Measurements from ENCODE around the gene EIF1AD. TPM values are rescaled to one million over a fixed set of nuclear protein-coding genes. Genes with fewer than 3 reads are reported as not detected.
"Not testable (repeated sequence)": the region's sequence is repeated elsewhere in the genome, so short reads cannot be mapped to it uniquely, and the experiment has no call there.

Gene EIF1AD
- total RNA-seq, 2 experiments from 2014 or later, result 53.5 to 54.2 TPM

DNA sequence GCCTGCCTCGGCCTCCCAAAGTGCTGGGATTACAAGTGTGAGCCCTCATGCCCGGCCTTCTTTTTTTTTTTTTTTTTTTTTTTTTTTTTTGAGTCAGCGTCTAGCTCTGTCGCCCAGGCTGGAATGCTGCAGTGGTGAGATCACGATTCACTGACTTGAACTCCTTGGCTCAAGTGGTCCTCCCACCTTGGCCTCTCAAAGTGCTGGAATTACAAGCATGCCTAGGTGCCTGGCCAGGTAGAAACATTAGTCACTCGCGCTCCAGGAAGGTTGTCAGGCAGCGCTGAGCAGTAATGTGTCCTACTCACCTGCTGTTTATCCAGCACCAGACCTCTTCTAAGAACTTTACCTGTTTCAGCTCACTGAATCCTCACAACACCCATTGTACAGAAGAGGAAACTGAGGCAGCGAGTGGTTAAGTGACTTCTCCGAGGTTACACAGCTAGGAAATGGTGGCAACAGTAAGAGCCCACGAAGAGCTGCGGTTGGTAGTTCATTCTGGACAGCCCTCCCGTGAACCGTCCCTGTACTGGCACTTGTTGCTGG lies 9.4 kb upstream of the EIF1AD start:
- ATAC-seq (no peak), DNase-seq (no peak)
- Mint-ChIP-seq H3K9me3 (ENCODE audit: insufficient read depth) (no peaks in the 10 kb centered on the region), H3K27ac (no peak overlapping the region), H3K4me1 (ENCODE audit: low read depth) (peaks cover 3% of the 10 kb centered on the region), H3K36me3 (ENCODE audit: low read depth) (no peaks in the 10 kb centered on the region), H3K27me3 (ENCODE audit: low read depth) (peaks cover 27% of the 10 kb centered on the region), H3K4me3 (no peak overlapping the region)
- ChIA-PET POLR2A (interaction anchor here (1.1 to 1.4 kb wide), 2 partner anchors 9 to 41 kb away, joined by 3 to 7 read pairs; partner anchors contain the start of genes BANF1 and EIF1AD), CTCF (interaction anchor here (1.0 to 1.6 kb wide), 4 partner anchors 11 to 57 kb away, joined by 5 to 8 read pairs (median 6); no protein-coding TSS in a partner anchor)

DNA sequence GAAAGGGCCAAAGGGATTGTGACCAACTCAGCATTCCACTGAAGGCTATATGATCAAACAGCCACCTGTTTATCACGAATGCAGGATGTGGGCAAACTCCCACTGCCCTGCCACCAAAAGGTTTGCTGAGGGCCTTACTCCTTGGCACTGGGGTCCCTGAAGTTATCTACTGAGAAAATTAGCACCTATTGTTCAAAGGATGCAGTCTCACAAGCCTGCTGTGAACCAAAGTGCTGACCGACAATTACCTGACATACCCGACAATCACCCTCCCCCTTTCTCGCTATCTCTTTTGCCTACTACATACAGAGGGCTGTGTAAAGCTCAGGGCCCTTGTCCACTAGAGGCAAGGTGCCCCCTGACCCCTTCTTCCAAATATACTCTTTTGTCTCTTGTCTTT lies 8.1 kb upstream of the EIF1AD start:
- H3K9me3 Mint-ChIP-seq (ENCODE audit: insufficient read depth); ATAC-seq; H3K4me3 Mint-ChIP-seq; H3K4me1 Mint-ChIP-seq (ENCODE audit: low read depth); POLR2A ChIA-PET; DNase-seq; H3K27ac Mint-ChIP-seq; H3K36me3 Mint-ChIP-seq (ENCODE audit: low read depth): not testable (repeated sequence)
- peaks cover 27% of the 10 kb centered on the region for H3K27me3 Mint-ChIP-seq (ENCODE audit: low read depth)
- CTCF ChIA-PET, result interaction anchor here (1.5 kb wide), 1 partner anchor 13 kb away, joined by 11 read pairs; no protein-coding TSS in a partner anchor

DNA sequence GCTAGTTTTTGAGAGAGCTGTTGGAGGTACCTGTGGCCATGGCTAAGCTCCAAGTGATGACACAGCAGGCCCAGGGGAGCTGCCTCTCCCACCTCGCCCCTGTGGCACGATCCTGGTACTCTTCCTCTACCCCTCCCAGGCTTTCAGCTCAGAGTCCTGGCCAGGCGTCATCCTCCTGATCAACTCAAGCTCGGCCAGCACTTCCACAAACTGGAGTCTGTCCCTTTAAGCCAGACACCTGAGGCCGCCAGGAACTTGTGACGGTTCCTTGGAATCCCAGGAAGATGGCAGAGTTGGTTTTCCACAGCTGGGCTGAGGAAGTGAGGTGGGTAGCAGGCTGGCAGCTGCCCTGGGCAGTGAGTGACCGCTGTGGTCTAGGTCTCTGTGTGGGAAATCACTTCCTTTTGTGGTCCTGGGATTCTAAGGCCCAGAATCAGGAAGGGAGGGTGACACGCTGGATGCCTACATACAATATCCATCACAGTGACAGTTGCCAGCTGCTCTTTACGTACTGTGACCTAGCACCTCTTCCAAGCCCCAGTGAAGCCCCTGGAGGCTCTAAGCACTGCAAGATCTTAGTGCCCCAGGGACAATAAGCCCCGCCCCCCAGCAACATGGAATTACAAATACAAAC lies 6.6 kb upstream of the EIF1AD start:
- CTCF ChIA-PET, result interaction anchor here (1.1 to 1.8 kb wide), 4 partner anchors 14 to 43 kb away, joined by 3 to 12 read pairs (median 8); partner anchors contain the start of gene SF3B2
- POLR2A ChIA-PET, result no interaction called here
- peaks cover 19% of the 10 kb centered on the region for H3K36me3 Mint-ChIP-seq (ENCODE audit: low read depth)
- DNase-seq (no peak), ATAC-seq (no peak)
- H3K4me1 Mint-ChIP-seq (ENCODE audit: low read depth), result peaks cover 14% of the 10 kb centered on the region
- H3K9me3 Mint-ChIP-seq (ENCODE audit: insufficient read depth), result no peaks in the 10 kb centered on the region
- H3K4me3 Mint-ChIP-seq, result no peak overlapping the region
- no peak overlapping the region for H3K27ac Mint-ChIP-seq
- peaks cover 27% of the 10 kb centered on the region for H3K27me3 Mint-ChIP-seq (ENCODE audit: low read depth)

DNA sequence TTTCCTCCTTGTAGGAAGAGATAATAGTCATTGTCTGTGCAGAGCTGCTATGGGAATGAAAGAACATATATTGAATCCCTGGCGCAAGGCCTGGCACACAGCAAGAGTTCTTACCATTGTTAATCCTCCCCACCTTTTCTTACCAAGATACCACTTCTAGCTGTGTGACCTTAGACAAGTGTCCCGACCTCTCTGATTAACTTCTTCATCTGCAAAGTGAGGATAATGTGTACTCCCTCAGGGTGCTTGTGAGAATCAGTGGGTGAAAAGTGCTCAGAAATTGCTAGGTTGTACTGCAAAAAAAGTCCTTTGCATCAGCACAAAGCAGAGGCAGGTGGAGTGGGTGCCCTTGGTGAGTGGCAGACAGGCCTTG lies 6.1 kb upstream of the EIF1AD start:
- ChIA-PET POLR2A (no interaction called here), CTCF (interaction anchor here (0.5 to 1.8 kb wide), 4 partner anchors 14 to 61 kb away, joined by 3 to 12 read pairs (median 4); partner anchors contain the start of gene SF3B2)
- DNase-seq (no peak), ATAC-seq (no peak)
- Mint-ChIP-seq H3K27ac (no peak overlapping the region), H3K27me3 (ENCODE audit: low read depth) (peaks cover 22% of the 10 kb centered on the region), H3K4me3 (no peak overlapping the region), H3K4me1 (ENCODE audit: low read depth) (peaks cover 19% of the 10 kb centered on the region), H3K36me3 (ENCODE audit: low read depth) (peaks cover 24% of the 10 kb centered on the region), H3K9me3 (ENCODE audit: insufficient read depth) (no peaks in the 10 kb centered on the region)

DNA sequence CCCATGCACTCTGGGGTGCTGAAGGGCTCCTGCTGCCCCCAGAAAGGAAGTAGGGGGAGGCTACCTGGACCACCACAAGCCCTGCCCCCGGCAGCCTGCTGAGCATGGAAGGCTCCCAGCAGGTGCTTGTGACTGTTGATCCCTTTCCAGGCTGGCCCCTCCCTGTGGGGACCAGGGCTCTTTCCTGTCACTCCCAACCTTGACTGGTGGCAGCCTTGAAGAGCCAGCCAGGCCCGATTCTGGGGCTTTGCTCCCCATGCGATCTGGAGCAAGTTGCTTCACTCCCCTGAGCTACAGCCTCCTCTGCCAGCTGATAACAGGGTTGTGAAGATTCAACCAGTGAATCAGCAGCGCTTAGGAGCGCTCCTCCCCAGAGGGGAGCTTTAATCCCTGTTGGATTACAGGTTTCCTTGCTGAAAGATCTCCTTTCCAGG lies 5.3 kb upstream of the EIF1AD start:
- POLR2A ChIA-PET, result no interaction called here

DNA sequence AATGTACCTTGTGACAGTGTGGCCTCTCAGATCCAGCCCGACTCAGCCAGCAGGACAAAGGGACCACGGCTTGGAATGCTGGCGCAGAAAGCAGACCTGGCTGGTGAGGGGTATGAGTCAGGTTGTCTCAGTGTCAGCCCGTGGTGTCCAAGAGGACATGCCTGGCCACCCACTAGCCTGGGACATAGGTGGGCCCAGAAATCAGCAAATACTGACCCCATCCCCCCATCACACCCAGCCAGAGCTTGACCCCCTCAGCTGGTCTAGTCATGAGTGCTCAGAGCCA lies 4.9 kb upstream of the EIF1AD start:
- ATAC-seq, result no peak
- DNase-seq, result no peak
- Mint-ChIP-seq H3K27me3 (ENCODE audit: low read depth) (peaks cover 12% of the 10 kb centered on the region), H3K4me1 (ENCODE audit: low read depth) (peaks cover 24% of the 10 kb centered on the region), H3K4me3 (no peak overlapping the region), H3K9me3 (ENCODE audit: insufficient read depth) (no peaks in the 10 kb centered on the region), H3K27ac (no peak overlapping the region), H3K36me3 (ENCODE audit: low read depth) (peaks cover 32% of the 10 kb centered on the region)
- POLR2A ChIA-PET, result no interaction called here
- CTCF ChIA-PET, result interaction anchor here (1.8 kb wide), 1 partner anchor 16 kb away, joined by 12 read pairs; no protein-coding TSS in a partner anchor

More for the DNA sequence above, 5.3 kb upstream of the EIF1AD start:
- Mint-ChIP-seq H3K4me1 (ENCODE audit: low read depth) (peaks cover 23% of the 10 kb centered on the region), H3K27ac (no peak overlapping the region), H3K4me3 (no peak overlapping the region), H3K36me3 (ENCODE audit: low read depth) (peaks cover 29% of the 10 kb centered on the region), H3K9me3 (ENCODE audit: insufficient read depth) (no peaks in the 10 kb centered on the region), H3K27me3 (ENCODE audit: low read depth) (peaks cover 15% of the 10 kb centered on the region)
- CTCF ChIA-PET, result interaction anchor here (1.1 to 1.8 kb wide), 2 partner anchors 15 to 38 kb away, joined by 4 to 12 read pairs; no protein-coding TSS in a partner anchor
- ATAC-seq (no peak), DNase-seq (no peak)

DNA sequence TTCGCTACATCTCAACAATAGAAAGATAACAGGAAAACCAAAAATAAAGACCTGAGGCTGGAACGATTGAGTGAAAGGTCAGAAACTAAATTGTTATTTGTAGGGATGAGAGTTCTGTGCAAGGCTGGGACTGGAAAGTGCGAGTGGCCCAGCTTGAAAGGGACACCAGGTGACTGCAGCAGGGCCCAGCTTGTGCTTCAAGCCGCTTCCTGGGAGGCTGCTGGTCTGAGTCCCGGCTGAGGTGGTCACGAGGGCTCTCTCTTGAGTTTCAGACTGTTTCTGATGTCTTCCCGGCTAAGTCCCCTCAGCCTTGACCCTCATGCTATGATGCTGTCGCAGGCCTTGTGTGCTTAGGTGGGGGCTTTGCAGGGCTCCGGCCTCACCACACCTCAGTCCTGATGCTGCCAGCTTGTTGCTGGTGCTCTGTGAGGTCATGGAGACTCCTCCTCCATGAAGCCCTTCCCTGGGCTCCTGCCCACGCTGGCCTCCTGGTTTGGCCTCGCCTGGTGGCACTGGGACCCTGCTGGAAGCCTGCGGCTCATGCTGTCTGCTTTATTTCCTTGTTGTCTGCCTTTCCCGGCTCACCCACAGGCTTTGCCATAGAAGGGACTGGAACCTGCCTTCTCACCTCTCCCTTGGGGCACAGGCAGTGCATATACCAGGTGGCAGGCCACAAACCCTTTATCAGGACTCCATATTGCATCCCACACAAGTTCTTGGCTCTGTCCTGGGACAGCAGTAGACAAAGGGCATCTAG lies 4.4 kb upstream of the EIF1AD start:
- H3K4me1 Mint-ChIP-seq (ENCODE audit: low read depth), result peaks cover 21% of the 10 kb centered on the region
- DNase-seq (no peak), ATAC-seq (no peak)
- POLR2A ChIA-PET, result no interaction called here
- H3K27ac Mint-ChIP-seq, result no peak overlapping the region
- H3K27me3 Mint-ChIP-seq (ENCODE audit: low read depth), result peaks cover 9% of the 10 kb centered on the region
- H3K9me3 Mint-ChIP-seq (ENCODE audit: insufficient read depth), result no peaks in the 10 kb centered on the region
- H3K36me3 Mint-ChIP-seq (ENCODE audit: low read depth), result peaks cover 36% of the 10 kb centered on the region
- no peak overlapping the region for H3K4me3 Mint-ChIP-seq
- CTCF ChIA-PET, result no interaction called here

DNA sequence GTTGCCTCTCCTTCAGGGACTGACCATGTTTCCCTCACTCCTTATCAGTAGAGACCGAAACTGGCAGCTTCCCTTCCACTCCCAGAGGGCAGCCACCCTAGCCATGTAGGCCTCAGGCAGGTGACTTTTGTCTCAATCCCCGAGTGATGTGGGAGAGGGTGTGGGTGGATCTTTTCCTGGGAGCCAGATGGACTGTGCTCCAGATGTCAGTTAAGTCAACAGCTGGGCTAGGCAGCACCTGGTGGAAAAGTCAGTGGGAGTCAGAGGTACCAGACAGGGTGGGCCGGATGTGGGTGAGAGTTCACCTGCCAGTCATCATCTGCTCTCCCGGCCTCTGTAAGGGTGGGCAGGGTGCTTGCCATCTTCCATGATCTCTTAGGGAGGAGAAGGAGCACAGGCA lies 2.2 kb upstream of the EIF1AD start:
- H3K9me3 Mint-ChIP-seq (ENCODE audit: insufficient read depth), result no peaks in the 10 kb centered on the region
- no peaks in the 10 kb centered on the region for H3K27me3 Mint-ChIP-seq (ENCODE audit: low read depth)
- peaks cover 39% of the 10 kb centered on the region for H3K4me1 Mint-ChIP-seq (ENCODE audit: low read depth)
- peak overlapping the region; percentile 69 for H3K27ac Mint-ChIP-seq
- no peak for ATAC-seq
- H3K36me3 Mint-ChIP-seq (ENCODE audit: low read depth), result peaks cover 49% of the 10 kb centered on the region
- POLR2A ChIA-PET, result interaction anchor here (0.6 to 0.9 kb wide), 2 partner anchors 18 to 1788 kb away, joined by 3 read pairs; no protein-coding TSS in a partner anchor
- DNase-seq, result no peak
- H3K4me3 Mint-ChIP-seq, result peak overlapping the region; percentile 58
- CTCF ChIA-PET, result interaction anchor here (1.2 kb wide), 1 partner anchor 41 kb away, joined by 4 read pairs; no protein-coding TSS in a partner anchor

DNA sequence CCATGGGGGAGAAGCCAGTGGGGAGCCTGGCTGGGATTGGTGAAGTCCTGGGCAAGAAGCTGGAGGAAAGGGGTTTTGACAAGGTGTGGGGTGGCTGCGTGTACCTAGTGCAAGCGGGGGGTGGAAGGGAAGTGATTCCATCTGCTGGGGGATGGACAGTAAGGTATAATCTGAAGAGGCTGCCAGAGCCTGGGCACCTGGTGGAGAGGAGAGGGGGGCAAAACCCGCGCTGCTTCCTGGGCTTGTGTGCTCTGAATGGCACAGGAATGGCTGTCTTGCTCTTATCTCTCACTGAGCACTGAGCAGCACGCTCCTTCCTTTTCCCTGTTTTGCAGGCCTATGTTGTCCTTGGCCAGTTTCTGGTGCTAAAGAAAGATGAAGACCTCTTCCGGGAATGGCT lies 1.3 kb upstream of the EIF1AD start:
- DNase-seq (no peak), ATAC-seq (no peak)
- CTCF ChIA-PET, result interaction anchor here (1.1 to 1.5 kb wide), 7 partner anchors 10 to 143 kb away, joined by 3 to 15 read pairs (median 6); partner anchors contain the start of genes CCDC85B, FIBP, MUS81 and SF3B2
- POLR2A ChIA-PET, result interaction anchor here (0.7 to 1.9 kb wide), 8 partner anchors 10 to 503 kb away, joined by 3 to 9 read pairs (median 5); partner anchors contain the start of genes CCDC85B and FIBP
- Mint-ChIP-seq H3K4me1 (ENCODE audit: low read depth) (peaks cover 42% of the 10 kb centered on the region), H3K4me3 (peak overlapping the region; percentile 96), H3K27me3 (ENCODE audit: low read depth) (no peaks in the 10 kb centered on the region), H3K27ac (peak overlapping the region; percentile 98), H3K9me3 (ENCODE audit: insufficient read depth) (no peaks in the 10 kb centered on the region), H3K36me3 (ENCODE audit: low read depth) (peaks cover 58% of the 10 kb centered on the region)

DNA sequence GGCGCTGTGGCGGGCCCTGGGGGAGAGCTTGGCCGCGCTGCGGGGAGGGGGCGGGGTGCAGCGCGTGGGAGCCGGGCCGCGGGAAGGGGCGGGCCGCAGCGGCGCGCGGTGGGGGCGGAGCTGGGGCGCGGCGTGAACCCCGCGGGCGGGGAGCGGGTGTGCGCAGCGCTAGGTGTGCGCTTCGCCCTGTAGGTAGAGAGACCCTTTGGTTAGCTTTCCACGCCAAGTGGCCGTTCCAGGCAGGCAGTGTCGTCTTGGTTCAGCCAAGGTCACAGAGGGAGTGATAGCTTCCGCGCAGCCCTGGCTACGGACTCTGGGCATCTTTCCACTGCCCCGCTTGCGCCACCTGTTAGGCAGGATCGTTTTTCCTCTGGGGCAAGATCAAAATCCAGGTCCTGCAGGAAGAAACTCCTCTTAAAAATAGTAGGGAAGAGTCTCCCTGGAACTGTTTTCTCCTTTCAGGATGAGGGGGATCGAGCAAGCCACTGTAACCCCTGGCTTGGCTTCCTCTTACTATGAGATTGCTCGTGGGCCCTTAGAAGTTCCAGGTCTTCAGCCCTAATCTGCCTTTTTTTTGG lies 780 bp upstream of the EIF1AD start:
- peaks cover 63% of the 10 kb centered on the region for H3K36me3 Mint-ChIP-seq (ENCODE audit: low read depth)
- no peak for DNase-seq
- ChIA-PET CTCF (interaction anchor here (0.7 to 1.5 kb wide), 12 partner anchors 10 to 298 kb away, joined by 3 to 15 read pairs (median 4); partner anchors contain the start of genes CCDC85B, FIBP, MUS81 and SF3B2), POLR2A (interaction anchor here (0.6 to 1.9 kb wide), 24 partner anchors 9 to 503 kb away, joined by 3 to 9 read pairs (median 4); partner anchors contain the start of genes CCDC85B, CST6, FIBP and KAT5)
- no peaks in the 10 kb centered on the region for H3K9me3 Mint-ChIP-seq (ENCODE audit: insufficient read depth)
- H3K27ac Mint-ChIP-seq, result peak overlapping the region; percentile 98
- H3K4me1 Mint-ChIP-seq (ENCODE audit: low read depth), result peaks cover 42% of the 10 kb centered on the region
- H3K27me3 Mint-ChIP-seq (ENCODE audit: low read depth), result no peaks in the 10 kb centered on the region
- H3K4me3 Mint-ChIP-seq, result peak overlapping the region; percentile 96
- peak; percentile 71 for ATAC-seq

DNA sequence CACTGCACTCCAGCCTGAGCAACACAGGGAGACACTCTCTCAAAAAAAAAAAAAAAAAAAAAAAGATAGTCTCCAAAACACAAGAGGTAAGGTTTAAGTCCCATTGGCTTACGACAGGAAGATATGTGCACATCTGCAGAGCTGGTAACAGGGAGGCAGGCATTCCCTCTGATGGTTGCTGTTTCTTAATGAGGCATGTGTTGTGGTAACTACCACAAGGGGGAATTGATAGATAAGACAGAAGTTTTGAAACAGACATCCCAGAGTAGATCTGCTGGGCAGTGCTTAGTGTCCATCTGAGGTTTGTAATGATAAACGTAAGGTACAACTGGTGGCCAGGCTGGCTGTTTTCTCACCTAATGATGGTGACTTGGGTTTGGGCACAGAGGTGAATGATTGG lies 4.7 kb downstream of the EIF1AD start:
- ATAC-seq, result no peak
- Mint-ChIP-seq H3K27ac (no peak overlapping the region), H3K4me1 (ENCODE audit: low read depth) (peaks cover 28% of the 10 kb centered on the region), H3K9me3 (ENCODE audit: insufficient read depth) (no peaks in the 10 kb centered on the region), H3K4me3 (no peak overlapping the region), H3K36me3 (ENCODE audit: low read depth) (peaks cover 53% of the 10 kb centered on the region), H3K27me3 (ENCODE audit: low read depth) (no peaks in the 10 kb centered on the region)
- POLR2A ChIA-PET, result no interaction called here
- CTCF ChIA-PET, result no interaction called here
- DNase-seq, result no peak

All from activated CD8-positive, alpha-beta T cell treated with anti-CD3 and anti-CD28 coated beads, Interleukin-2, amount 10 ng/mL, durations not matched to agents 7 days and 5 days (primary cell).